Body of pancreas (tissue), 4 donors: ENCODE measurements around the gene ARHGAP24.

Source experiments
- POLR2A ChIP-seq, 3 donors: fragments of 450-650 bp; IDR thresholded peaks; one replicate each; pipeline ENCODE4 v1.6.1; 2016; ENCODE audit warnings: antibody characterized with exemption in 3 of 3, mild to moderate bottlenecking in 2 of 3
- TF ChIP-seq, protein P1 (sequence below), 7 experiments: fragments of 450-650 bp in 4 of 7; fragments of 200-600 bp in 3 of 7; sonication (generic) in 3 of 7; IDR thresholded peaks; one replicate each; pipeline ENCODE4 v1.5.1; 2016 to 2019; ENCODE audit warnings: antibody characterized with exemption in 7 of 7

- TF ChIP-seq, protein P1, sequence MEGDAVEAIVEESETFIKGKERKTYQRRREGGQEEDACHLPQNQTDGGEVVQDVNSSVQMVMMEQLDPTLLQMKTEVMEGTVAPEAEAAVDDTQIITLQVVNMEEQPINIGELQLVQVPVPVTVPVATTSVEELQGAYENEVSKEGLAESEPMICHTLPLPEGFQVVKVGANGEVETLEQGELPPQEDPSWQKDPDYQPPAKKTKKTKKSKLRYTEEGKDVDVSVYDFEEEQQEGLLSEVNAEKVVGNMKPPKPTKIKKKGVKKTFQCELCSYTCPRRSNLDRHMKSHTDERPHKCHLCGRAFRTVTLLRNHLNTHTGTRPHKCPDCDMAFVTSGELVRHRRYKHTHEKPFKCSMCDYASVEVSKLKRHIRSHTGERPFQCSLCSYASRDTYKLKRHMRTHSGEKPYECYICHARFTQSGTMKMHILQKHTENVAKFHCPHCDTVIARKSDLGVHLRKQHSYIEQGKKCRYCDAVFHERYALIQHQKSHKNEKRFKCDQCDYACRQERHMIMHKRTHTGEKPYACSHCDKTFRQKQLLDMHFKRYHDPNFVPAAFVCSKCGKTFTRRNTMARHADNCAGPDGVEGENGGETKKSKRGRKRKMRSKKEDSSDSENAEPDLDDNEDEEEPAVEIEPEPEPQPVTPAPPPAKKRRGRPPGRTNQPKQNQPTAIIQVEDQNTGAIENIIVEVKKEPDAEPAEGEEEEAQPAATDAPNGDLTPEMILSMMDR (IDR thresholded peaks at IDR 0.05): peak in 1 of 7 experiments; percentile 2
- TF ChIP-seq POLR2A (IDR thresholded peaks at IDR 0.05): no peak
Measured at GRCh38 chr4:85658766-85659439, 184.0 kb downstream of the ARHGAP24 start.
